Endothelial cell of umbilical vein (primary cell): ENCODE data around the gene HMG20A. TPM values are rescaled to one million over a fixed set of nuclear protein-coding genes. Genes with fewer than 3 reads are reported as not detected.

Source experiments
- BruUV-seq: library from RNA; stranded (reverse); fragments of 400-500 nt; replicated peaks from 2 replicates; lab custom pipeline; 2021; lab: Mats Ljungman, UMichigan
- CTCF ChIA-PET: fragments of 300-600, 350-600 bp; sonication (Branson Sonifier 250); formaldehyde crosslinking; loops from one replicate; lab custom pipeline; 2021; ENCODE audit warnings: antibody characterized with exemption, inconsistent platforms; lab: Charles Lee
- POLR2A ChIA-PET: fragments of 300-600, 350-600 bp; sonication (Branson Sonifier 250); formaldehyde crosslinking; loops from one replicate; lab custom pipeline; 2021; ENCODE audit warnings: antibody characterized with exemption, inconsistent platforms; lab: Charles Lee
- DNase-seq: peaks from one replicate; pipeline ENCODE4 v3.0.0-alpha.2; 2011; ENCODE audit warnings: low read depth, low spot score
- FAIRE-seq: peaks from 2 replicates; lab custom pipeline; 2011; peaks lifted over from hg19 to GRCh38; lab: Jason Lieb, UNC
- H2AFZ ChIP-seq: 2 replicates; pipeline ENCODE4 v1.6.0; 2012; ENCODE audit warnings: low read depth, low read length, control low read depth, inconsistent platforms
- H3K27ac ChIP-seq: 2 replicates; pipeline ENCODE4 v1.5.1; 2011; ENCODE audit warnings: low read depth, mild to moderate bottlenecking, control low read depth, low read length, moderate library complexity; ENCODE audit not compliant: insufficient read depth
- H3K27me3 ChIP-seq, 2 experiments: 2 replicates each; pipeline versions ENCODE4 v1.6.0 to v1.6.1; 2011; ENCODE audit warnings: low read length in 2 of 2, mixed read lengths in 1 of 2; ENCODE audit not compliant: control insufficient read depth in 2 of 2, insufficient read depth in 2 of 2
- H3K36me3 ChIP-seq, 2 experiments: 2 replicates in 1 of 2; 3 replicates in 1 of 2; pipeline ENCODE4 v1.5.1; 2011; ENCODE audit warnings: low read length in 2 of 2, mild to moderate bottlenecking in 1 of 2, moderate library complexity in 1 of 2; ENCODE audit not compliant: control insufficient read depth in 2 of 2, insufficient read depth in 2 of 2; ENCODE audit errors: extremely low read depth in 1 of 2
- H3K4me1 ChIP-seq: 3 replicates; pipeline ENCODE4 v1.5.1; 2011; ENCODE audit warnings: mild to moderate bottlenecking, low read length; ENCODE audit not compliant: control insufficient read depth, insufficient read depth; ENCODE audit errors: extremely low read depth
- H3K4me2 ChIP-seq: 2 replicates; pipeline ENCODE4 v1.6.1; 2011; ENCODE audit warnings: low read length, control low read depth, mixed read lengths; ENCODE audit not compliant: insufficient read depth
- H3K4me3 ChIP-seq, 3 experiments: fragments of 200-600 bp in 1 of 3; sonication (generic), shearing (Covaris generic) in 1 of 3; replicated peaks in 1 of 3; 2 replicates each; pipeline ENCODE4 v1.5.1; 2011 to 2016; ENCODE audit warnings: control low read depth in 3 of 3, low read length in 3 of 3, mild to moderate bottlenecking in 2 of 3, inconsistent platforms in 1 of 3, low read depth in 1 of 3, moderate library complexity in 1 of 3; ENCODE audit not compliant: insufficient read depth in 1 of 3
- H3K79me2 ChIP-seq: 2 replicates; pipeline ENCODE4 v1.6.0; 2012; ENCODE audit warnings: low read length, inconsistent platforms; ENCODE audit not compliant: control insufficient read depth, insufficient read depth
- H3K9ac ChIP-seq: replicated peaks from 2 replicates; pipeline ENCODE3; 2011; ENCODE audit warnings: low read length, control low read depth; ENCODE audit not compliant: insufficient read depth; ENCODE audit errors: extremely low read depth
- H3K9me1 ChIP-seq: replicated peaks from 3 replicates; pipeline ENCODE4 v1.6.0; 2011; ENCODE audit warnings: mild to moderate bottlenecking, low read length; ENCODE audit not compliant: control insufficient read depth, insufficient read depth; ENCODE audit errors: extremely low read depth
- H3K9me3 ChIP-seq: replicated peaks from 2 replicates; pipeline ENCODE4 v1.5.1; 2012; ENCODE audit warnings: low read length, inconsistent platforms; ENCODE audit not compliant: control insufficient read depth, insufficient read depth
- H4K20me1 ChIP-seq: replicated peaks from 2 replicates; pipeline ENCODE3; 2011; ENCODE audit warnings: mild to moderate bottlenecking, low read length; ENCODE audit not compliant: control insufficient read depth, insufficient read depth; ENCODE audit errors: extremely low read depth
- CTCF ChIP-seq, 2 donors: IDR thresholded peaks; 1 replicate in 1 of 2; 2 replicates in 1 of 2; pipeline ENCODE4 v1.5.1; 2011; ENCODE audit warnings: low read length in 2 of 2, mild to moderate bottlenecking in 2 of 2, moderate library complexity in 2 of 2, control low read depth in 1 of 2, inconsistent platforms in 1 of 2, low read depth in 1 of 2; ENCODE audit not compliant: insufficient read depth in 1 of 2; ENCODE audit errors: extremely low read depth in 1 of 2
- FOS ChIP-seq: IDR thresholded peaks from 2 replicates; pipeline ENCODE4 v1.6.1; 2011; ENCODE audit warnings: mild to moderate bottlenecking, low read length, moderate library complexity, borderline replicate concordance; ENCODE audit not compliant: insufficient read depth
- GATA2 ChIP-seq: IDR thresholded peaks from 2 replicates; pipeline ENCODE4 v1.7.0; 2011; ENCODE audit warnings: low read depth, mild to moderate bottlenecking, moderate library complexity, mixed read lengths, low read length; ENCODE audit not compliant: insufficient read length, insufficient read depth
- JUN ChIP-seq: IDR thresholded peaks from 2 replicates; pipeline ENCODE4 v1.6.1; 2011; ENCODE audit warnings: borderline replicate concordance, low read depth; ENCODE audit not compliant: insufficient read length, insufficient read depth
- MAX ChIP-seq: IDR thresholded peaks from 2 replicates; pipeline ENCODE4 v1.6.1; 2011; ENCODE audit not compliant: insufficient read depth, insufficient read length
- POLR2A ChIP-seq: IDR thresholded peaks from 2 replicates; pipeline ENCODE4 v1.6.1; 2012; ENCODE audit warnings: low read depth, mild to moderate bottlenecking, control low read depth, low read length
- dilution Hi-C: fragments of 300-500 bp; cut with MboI; formaldehyde crosslinking; loops from one replicate; pipeline ENCODE4 v1.15.0; 2019; ENCODE audit warnings: low sequenced_read_pairs; ENCODE audit not compliant: extremely low pct_ligation_motif_present
- intact Hi-C: fragments of 100-400 bp; cut with micrococcal nuclease; formaldehyde crosslinking; loops from one replicate; pipeline ENCODE4 v1.10.0; 2022
- polyA plus RNA-seq, 4 experiments: library from polyadenylated mRNA; depleted of rRNA in 3 of 4; stranded (reverse) in 3 of 4; unstranded in 1 of 4; fragments of >200 nt; gene quantifications; 2 replicates each; pipeline versions ENCODE4 v1.2.1 to v1.2.3, GENCODE V29; 2011 to 2012; ENCODE audit warnings: missing spikeins in 1 of 4
- total RNA-seq: library from RNA; stranded (reverse); gene quantifications from 2 replicates; pipeline ENCODE4 v1.2.3, GENCODE V29; 2021

HMG20A gene
- total and polyA plus RNA-seq, 2 donors (not counting 3 experiments of a cell fraction or from before 2014, with no cell fraction given), result 35.8 to 44.0 TPM

- TF ChIP-seq MAX (no peak), POLR2A (no peak), CTCF (IDR thresholded peaks at IDR 0.05; ENCODE audit: extremely low read depth in 1 of 2, insufficient read depth in 1 of 2, low read depth in 1 of 2, low read length in 2 of 2) (no peak), GATA2 (no peak), JUN (no peak)
- DNase-seq (no peak), FAIRE-seq (no peak)
- Histone ChIP-seq H2AFZ (no peak overlapping the region), H3K9ac (no peak overlapping the region), H3K27me3 (no peaks in the 10 kb centered on the region), H3K4me1 (peaks cover 37% of the 10 kb centered on the region), H3K9me1 (no peaks in the 10 kb centered on the region), H3K79me2 (no peaks in the 10 kb centered on the region), H3K4me2 (no peak overlapping the region), H4K20me1 (no peaks in the 10 kb centered on the region), H3K9me3 (no peaks in the 10 kb centered on the region), H3K4me3 (no peak overlapping the region), H3K27ac (no peak overlapping the region), H3K36me3 (peaks cover 2 to 4% of the 10 kb centered on the region in 2 experiments)
- ChIA-PET POLR2A (no interaction called here), CTCF (interaction anchor here (7.2 kb wide), 1 partner anchor 18 kb away, joined by 58 read pairs; no protein-coding TSS in a partner anchor)
- intact Hi-C loops (no loop called here), dilution Hi-C loops (no loop called here)
- no TSS peak for BruUV-seq
These were observed 57.4 kb downstream of the HMG20A start for GRCh38 chr15:77478051-77478450.

- no peaks in the 10 kb centered on the region for H3K27me3 ChIP-seq
- H3K9ac ChIP-seq, result no peak overlapping the region
- no peaks in the 10 kb centered on the region for H3K9me3 ChIP-seq
- dilution Hi-C loops, result no loop called here
- H2AFZ ChIP-seq, result no peak overlapping the region
- H3K36me3 ChIP-seq, result peaks cover 2 to 4% of the 10 kb centered on the region in 2 experiments
- no peak overlapping the region for H3K4me3 ChIP-seq
- H4K20me1 ChIP-seq, result no peaks in the 10 kb centered on the region
- POLR2A ChIA-PET, result no interaction called here
- TF ChIP-seq FOS, result peak; percentile 25
- TF ChIP-seq GATA2, result no peak
- no TSS peak for BruUV-seq
- DNase-seq (no peak), FAIRE-seq (no peak)
- intact Hi-C loops, result no loop called here
- peak overlapping the region; percentile 28 for H3K4me2 ChIP-seq
- CTCF ChIA-PET, result interaction anchor here (0.7 to 7.2 kb wide), 2 partner anchors 14 to 17 kb away, joined by 5 to 58 read pairs; no protein-coding TSS in a partner anchor
- H3K27ac ChIP-seq, result no peak overlapping the region
- H3K4me1 ChIP-seq, result peaks cover 46% of the 10 kb centered on the region
- no peaks in the 10 kb centered on the region for H3K79me2 ChIP-seq
- no peaks in the 10 kb centered on the region for H3K9me1 ChIP-seq
These were observed 58.3 kb downstream of the HMG20A start for GRCh38 chr15:77479015-77479414.
